Germinal center (tissue), 1 donor: ENCODE measurements around the gene LTK.

Experiments used
- DNase-seq: peaks from one replicate; pipeline ENCODE4 v3.0.0; 2012; ENCODE audit warnings: mixed read lengths, low spot score

Gene LTK

GRCh38 chr15:41498657-41499056 is 15.0 kb downstream of the LTK start:
- DNase-seq = no peak

GRCh38 chr15:41495736-41496599 is 17.7 kb downstream of the LTK start:
- DNase-seq = no peak

- peak; percentile 61 for DNase-seq
Measured at GRCh38 chr15:41494922-41495735, 18.5 kb downstream of the LTK start.

DNA sequence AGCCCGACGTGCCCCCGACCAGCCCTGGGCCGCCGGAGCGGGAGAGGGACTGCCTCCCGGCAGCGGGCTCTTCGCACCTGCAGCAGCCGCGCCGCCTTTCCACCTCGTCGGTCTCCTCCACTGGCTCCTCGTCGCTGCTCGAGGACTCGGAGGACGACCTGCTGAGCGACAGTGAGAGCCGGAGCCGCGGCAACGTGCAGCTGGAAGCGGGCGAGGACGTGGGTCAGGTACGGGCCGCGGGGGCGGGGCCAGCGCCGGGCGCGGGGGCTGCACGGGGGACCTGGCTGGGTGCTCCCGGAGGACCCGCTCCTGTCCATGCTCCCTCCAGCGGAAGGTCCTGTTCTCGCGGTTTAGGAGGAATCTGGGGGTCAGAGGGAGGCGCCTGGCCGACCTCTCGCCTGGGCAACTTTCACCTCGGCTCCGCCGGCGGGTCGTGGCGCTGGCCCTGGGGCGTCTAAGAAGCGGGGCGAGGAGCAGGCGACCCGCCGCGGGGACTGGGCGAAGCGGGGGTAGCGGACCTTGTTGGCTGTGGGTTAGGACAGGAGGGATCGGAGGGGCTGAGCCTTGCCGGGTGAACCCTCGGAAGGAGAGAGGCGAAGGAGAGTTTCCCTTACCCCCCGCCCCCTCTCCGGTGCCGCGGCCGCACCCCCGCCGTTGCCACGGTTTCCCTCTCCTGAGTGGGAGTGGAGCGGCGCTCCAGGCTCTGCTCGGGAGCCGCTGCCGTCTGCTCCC is 19.3 kb downstream of the LTK start:
- peak; percentile 56 for DNase-seq

DNA sequence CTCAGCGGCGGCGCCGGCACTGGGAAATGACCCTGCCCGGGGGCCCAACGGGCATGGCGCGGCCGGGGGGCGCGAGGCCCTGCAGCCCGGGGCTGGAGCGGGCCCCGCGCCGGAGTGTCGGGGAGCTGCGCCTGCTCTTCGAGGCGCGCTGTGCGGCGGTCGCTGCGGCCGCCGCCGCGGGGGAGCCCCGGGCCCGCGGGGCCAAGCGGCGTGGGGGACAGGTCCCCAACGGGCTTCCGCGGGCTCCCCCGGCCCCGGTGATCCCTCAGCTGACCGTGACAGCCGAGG is 19.8 kb downstream of the LTK start:
- no peak for DNase-seq

DNA sequence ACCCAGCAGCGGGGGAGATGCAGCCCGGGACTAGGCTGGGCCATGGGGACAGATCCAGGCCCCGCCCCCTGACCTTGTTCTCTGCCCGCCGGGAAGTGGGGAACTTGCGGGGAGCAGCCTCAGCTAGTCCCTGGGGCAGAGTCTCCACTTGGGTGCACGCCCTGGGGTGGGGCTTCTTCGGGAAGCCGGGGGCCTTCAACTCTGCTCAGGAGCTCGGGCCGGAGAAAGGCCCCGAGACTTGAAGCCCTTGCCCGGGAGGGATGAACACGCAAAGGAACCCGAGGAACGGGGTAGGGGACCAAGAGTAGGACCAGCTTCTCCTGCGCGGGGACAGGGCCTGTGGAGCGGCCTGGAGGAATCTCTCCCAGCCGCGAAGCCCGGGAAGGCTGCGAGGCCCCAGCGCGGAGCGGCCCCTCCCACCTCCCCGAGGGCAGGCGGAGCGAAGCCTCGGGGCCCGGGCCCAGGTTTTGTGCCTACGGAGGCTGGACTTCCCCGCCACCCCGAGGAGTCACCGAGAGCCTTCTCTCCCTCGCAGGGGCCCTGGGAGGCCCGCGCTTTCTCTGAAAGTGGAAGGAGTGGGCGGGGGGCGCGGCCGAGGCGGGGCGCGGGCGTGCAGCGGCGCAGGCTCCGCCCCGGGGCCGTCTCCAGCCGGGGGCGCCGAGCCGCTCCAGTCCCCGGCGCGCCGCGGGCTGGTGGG is 20.3 kb downstream of the LTK start, which contains the start of gene ITPKA:
TSS of gene ITPKA (plus strand) at position 670 of the 697 bp plus-strand sequence. CDS start 54 bp downstream, outside the sequence.
- DNase-seq = peak; percentile 86

DNA sequence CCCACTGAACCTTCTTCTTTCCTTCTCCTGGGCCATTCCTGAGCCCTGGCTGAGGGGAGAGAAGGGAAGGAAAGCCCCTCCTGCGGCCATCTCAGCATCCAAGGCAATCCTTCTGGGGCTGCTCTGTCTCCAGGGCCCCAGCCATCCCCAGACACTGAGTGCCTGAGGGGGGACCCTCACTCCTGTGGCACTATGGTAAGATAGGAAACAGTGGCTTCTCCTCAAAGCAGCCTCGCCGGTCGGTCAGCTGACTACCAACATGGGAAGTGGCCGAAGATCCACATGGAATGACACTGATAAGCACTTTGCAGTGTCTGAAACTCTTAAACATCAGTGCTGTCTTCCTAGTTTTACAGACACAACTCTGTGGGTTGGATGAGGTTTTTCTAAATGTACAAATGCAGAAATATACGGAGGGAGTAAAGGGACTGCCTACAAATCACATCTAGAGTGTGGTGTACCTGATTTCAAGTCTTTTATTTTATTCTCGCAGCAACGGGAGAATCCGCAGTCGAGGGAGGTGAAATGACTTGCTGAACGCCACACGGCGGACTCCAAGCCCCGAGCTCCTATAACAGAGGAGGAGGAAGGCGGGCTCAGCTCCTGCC is 20.9 kb downstream of the LTK start:
- DNase-seq = no peak

DNA sequence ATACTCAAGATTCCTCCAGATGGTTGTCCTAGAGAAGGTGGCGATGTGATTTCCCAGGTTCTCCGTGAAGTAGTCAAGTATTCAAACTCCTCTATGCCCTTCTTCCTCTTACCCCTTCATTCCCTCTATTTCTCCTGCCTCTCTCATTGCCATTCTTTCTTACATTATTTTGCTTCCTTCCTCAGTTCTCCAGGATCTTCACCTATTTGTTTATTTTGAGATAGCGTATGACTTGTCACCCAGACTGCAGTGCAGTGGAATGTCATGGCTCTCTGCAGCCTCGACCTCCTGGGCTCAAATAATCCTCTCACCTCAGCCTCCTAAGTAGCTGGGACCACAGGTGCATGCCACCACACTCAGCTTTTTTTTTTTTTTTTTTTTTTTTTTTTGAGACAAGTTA is 21.7 kb downstream of the LTK start:
- no peak for DNase-seq

GRCh38 chr15:41490355-41490754 is 23.3 kb downstream of the LTK start:
- DNase-seq = no peak

DNA sequence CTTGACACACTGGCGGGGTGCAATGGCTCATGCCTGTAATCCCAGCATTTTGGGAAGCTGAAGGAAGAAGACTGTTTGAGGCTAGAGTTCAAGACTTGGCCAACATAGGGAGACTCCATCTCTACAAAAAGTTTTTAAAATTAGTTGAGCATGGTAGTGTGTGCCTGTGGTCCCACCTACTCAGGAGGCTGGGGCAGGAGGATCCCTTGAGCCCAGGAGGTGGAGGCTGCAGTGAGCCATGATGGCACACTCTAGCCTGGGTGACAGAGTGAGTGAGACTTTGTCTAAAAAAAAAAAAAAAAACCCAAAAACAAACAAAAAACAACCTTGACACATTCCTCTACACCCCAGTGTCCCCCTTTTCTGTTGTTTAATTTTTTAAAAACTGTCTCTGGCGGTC is 24.0 kb downstream of the LTK start:
- no peak for DNase-seq

- peak; percentile 1 for DNase-seq
Measured at GRCh38 chr15:41487802-41488201, 25.8 kb downstream of the LTK start.

GRCh38 chr15:41487381-41487780 is 26.2 kb downstream of the LTK start:
- peak; percentile 0 for DNase-seq

GRCh38 chr15:41486286-41486685 is 27.3 kb downstream of the LTK start:
- DNase-seq = no peak

- DNase-seq = no peak
Measured at GRCh38 chr15:41484937-41485625, 28.5 kb downstream of the LTK start.

DNA sequence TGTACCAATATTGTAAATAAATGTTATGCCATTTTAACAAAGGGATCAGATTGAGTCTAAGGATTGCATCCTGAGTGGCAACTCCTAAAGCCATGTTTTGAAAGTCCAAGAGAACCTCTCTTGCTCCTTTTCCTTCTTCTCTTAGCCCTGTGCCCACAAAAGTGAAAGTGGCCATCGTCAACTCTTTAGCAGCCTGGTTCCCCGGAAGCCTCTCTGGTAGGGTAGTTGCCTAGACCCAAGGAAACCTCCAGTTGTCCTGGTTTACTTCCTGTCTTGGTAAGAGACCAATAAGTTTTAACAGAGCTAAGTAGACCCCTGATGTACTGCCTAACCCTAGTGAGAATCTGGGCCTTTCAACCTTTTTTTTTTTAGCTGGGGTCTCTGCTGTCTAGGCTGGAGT is 30.1 kb downstream of the LTK start:
- DNase-seq = no peak

- no peak for DNase-seq
Measured at GRCh38 chr15:41483115-41483514, 30.5 kb downstream of the LTK start.

DNA sequence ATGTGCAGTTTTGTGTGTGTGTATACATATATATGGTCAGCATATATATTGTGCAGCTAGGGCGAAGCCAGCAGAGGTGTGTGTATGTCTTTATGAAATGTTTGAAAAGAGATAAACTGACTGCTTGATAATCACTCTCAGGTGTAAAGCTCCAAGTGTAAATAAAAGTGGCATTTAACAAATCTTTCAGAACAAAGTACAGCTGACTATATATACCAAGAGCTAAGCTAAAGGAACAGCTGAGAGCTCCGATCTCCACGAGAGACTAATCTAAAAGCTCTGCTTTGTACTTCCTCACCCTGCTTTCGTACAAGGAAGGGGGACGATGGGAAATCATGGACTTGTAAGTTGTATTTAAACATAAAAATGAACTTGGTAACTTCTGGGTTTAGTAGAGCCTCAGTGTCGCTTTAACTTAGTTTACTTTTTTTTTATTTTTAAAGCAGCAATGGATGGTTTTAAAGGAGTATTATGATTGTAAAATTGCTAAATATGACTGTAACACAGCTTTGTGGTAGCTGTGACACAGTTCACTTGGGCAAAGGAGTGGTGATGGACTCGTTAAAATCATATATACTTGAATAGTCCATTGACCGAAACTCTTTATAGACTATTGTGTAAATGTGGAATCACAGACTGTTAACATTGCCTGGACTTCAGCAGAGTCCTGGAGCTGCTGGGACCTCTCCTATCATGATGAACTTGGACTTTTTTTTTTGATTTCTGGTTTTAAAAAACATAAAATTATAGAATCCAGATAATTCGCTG is 31.3 kb downstream of the LTK start:
- no peak for DNase-seq

GRCh38 chr15:41480396-41481140 is 33.1 kb downstream of the LTK start:
- DNase-seq = no peak

DNA sequence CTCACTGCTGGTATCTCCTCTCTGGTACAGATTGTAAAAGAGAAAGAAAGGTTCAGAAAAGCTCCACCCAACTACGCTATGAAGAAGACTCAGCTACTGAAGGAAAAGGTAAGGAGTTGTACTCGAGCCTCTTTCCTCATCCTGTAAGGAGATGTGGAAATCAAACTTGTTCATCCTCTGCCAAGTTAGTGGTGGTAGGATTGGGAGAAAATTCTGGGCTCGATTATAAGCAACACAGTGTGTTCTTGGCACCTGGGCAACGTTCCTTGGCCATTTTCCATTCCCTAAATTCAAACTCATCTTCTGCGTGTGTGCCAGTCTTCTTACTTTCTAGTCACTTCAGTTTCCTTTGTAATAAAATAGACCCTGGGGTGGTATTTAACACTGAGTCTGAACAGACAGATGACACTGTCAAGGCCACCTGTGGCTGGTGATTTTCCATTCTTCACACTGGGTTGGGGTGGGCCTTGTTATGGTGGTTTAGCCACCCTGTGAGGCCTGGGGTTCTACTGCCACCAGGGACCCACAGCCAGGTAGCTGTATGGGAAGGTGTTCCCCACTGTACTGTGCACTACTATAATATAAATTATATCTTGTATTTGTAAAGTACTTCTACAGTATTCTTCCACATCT is 37.1 kb downstream of the LTK start:
- no peak for DNase-seq
